Measurements from ENCODE around the gene DUS4L. TPM values are rescaled to one million over a fixed set of nuclear protein-coding genes. Genes with fewer than 3 reads are reported as not detected.

DUS4L gene
- total RNA-seq, 2 experiments from 2014 or later = 8.1 to 8.9 TPM

- H3K36me3 Mint-ChIP-seq (ENCODE audit: low read depth) = peaks cover 38% of the 10 kb centered on the region
- no peak overlapping the region for H3K4me3 Mint-ChIP-seq
- POLR2A ChIA-PET = interaction anchor here (0.9 to 1.6 kb wide), 4 partner anchors 19 to 160 kb away, joined by 4 to 5 read pairs (median 4); partner anchors contain the start of genes COG5 and DUS4L
- H3K4me1 Mint-ChIP-seq = peaks cover 34% of the 10 kb centered on the region
- no peaks in the 10 kb centered on the region for H3K9me3 Mint-ChIP-seq
- no peaks in the 10 kb centered on the region for H3K27me3 Mint-ChIP-seq
- DNase-seq = no peak
- CTCF ChIA-PET = interaction anchor here (1.0 to 2.1 kb wide), 2 partner anchors 75 to 78 kb away, joined by 3 to 8 read pairs; partner anchors contain the start of gene SLC26A4
- H3K27ac Mint-ChIP-seq = no peak overlapping the region
Observed at GRCh38 chr7:107582875-107583274, 19.1 kb downstream of the DUS4L start.

- Mint-ChIP-seq H3K4me3 (no peak overlapping the region), H3K4me1 (peaks cover 27% of the 10 kb centered on the region), H3K27me3 (no peaks in the 10 kb centered on the region), H3K27ac (no peak overlapping the region), H3K36me3 (ENCODE audit: low read depth) (peaks cover 42% of the 10 kb centered on the region), H3K9me3 (no peaks in the 10 kb centered on the region)
- ChIA-PET CTCF (no interaction called here), POLR2A (interaction anchor here (0.9 to 1.6 kb wide), 2 partner anchors 11 to 74 kb away, joined by 3 to 4 read pairs; no protein-coding TSS in a partner anchor)
- no peak for DNase-seq
Observed at GRCh38 chr7:107584716-107585115, 20.9 kb downstream of the DUS4L start.

GRCh38 chr7:107588529-107589130 is 24.9 kb downstream of the DUS4L start:
- CTCF ChIA-PET = no interaction called here
- no peaks in the 10 kb centered on the region for H3K27me3 Mint-ChIP-seq

GRCh38 chr7:107591421-107591820 is 27.6 kb downstream of the DUS4L start:
- Mint-ChIP-seq H3K27me3 (no peaks in the 10 kb centered on the region), H3K9me3 (no peaks in the 10 kb centered on the region), H3K36me3 (ENCODE audit: low read depth) (peaks cover 42% of the 10 kb centered on the region), H3K4me3 (no peak overlapping the region), H3K27ac (no peak overlapping the region), H3K4me1 (no peaks in the 10 kb centered on the region)
- POLR2A ChIA-PET = interaction anchor here (0.7 kb wide), 1 partner anchor 10 kb away, joined by 3 read pairs; no protein-coding TSS in a partner anchor
- CTCF ChIA-PET = no interaction called here
- no peak for DNase-seq

More at GRCh38 chr7:107588529-107589130, 24.9 kb downstream of the DUS4L start:
- Mint-ChIP-seq H3K9me3 (no peaks in the 10 kb centered on the region), H3K27ac (no peak overlapping the region), H3K4me3 (no peak overlapping the region), H3K36me3 (ENCODE audit: low read depth) (peaks cover 48% of the 10 kb centered on the region), H3K4me1 (peaks cover 8% of the 10 kb centered on the region)
- DNase-seq = no peak
- POLR2A ChIA-PET = no interaction called here

- Mint-ChIP-seq H3K4me3 (no peak overlapping the region), H3K27me3 (no peaks in the 10 kb centered on the region), H3K9me3 (no peaks in the 10 kb centered on the region), H3K36me3 (ENCODE audit: low read depth) (peaks cover 39% of the 10 kb centered on the region), H3K4me1 (no peaks in the 10 kb centered on the region), H3K27ac (no peak overlapping the region)
- DNase-seq = no peak
- POLR2A ChIA-PET = interaction anchor here (0.9 to 1.1 kb wide), 2 partner anchors 29 to 69 kb away, joined by 3 to 4 read pairs; partner anchors contain the start of genes COG5, DUS4L and SLC26A4
- CTCF ChIA-PET = no interaction called here
Observed at GRCh38 chr7:107592361-107593024, 28.7 kb downstream of the DUS4L start.

- Mint-ChIP-seq H3K4me1 (no peaks in the 10 kb centered on the region), H3K36me3 (ENCODE audit: low read depth) (peaks cover 39% of the 10 kb centered on the region), H3K27ac (no peak overlapping the region), H3K4me3 (no peak overlapping the region), H3K9me3 (no peaks in the 10 kb centered on the region), H3K27me3 (no peaks in the 10 kb centered on the region)
- ChIA-PET CTCF (interaction anchor here (1.1 kb wide), 1 partner anchor 68 kb away, joined by 3 read pairs; no protein-coding TSS in a partner anchor), POLR2A (interaction anchor here (0.9 to 1.1 kb wide), 2 partner anchors 29 to 68 kb away, joined by 3 to 4 read pairs; partner anchors contain the start of genes COG5, DUS4L and SLC26A4)
- DNase-seq = no peak
Observed at GRCh38 chr7:107593025-107593410, 29.2 kb downstream of the DUS4L start.

- ChIA-PET CTCF (no interaction called here), POLR2A (interaction anchor here (1.0 kb wide), 1 partner anchor 10 kb away, joined by 4 read pairs; no protein-coding TSS in a partner anchor)
- no peaks in the 10 kb centered on the region for H3K27me3 Mint-ChIP-seq
- H3K36me3 Mint-ChIP-seq (ENCODE audit: low read depth) = peaks cover 30% of the 10 kb centered on the region
- H3K4me1 Mint-ChIP-seq = no peaks in the 10 kb centered on the region
- no peak for DNase-seq
- no peaks in the 10 kb centered on the region for H3K9me3 Mint-ChIP-seq
- H3K4me3 Mint-ChIP-seq = no peak overlapping the region
- H3K27ac Mint-ChIP-seq = no peak overlapping the region
Observed at GRCh38 chr7:107594961-107595737, 31.4 kb downstream of the DUS4L start.

GRCh38 chr7:107596881-107597581 is 33.3 kb downstream of the DUS4L start:
- ChIA-PET POLR2A (interaction anchor here (1.8 kb wide), 1 partner anchor 33 kb away, joined by 4 read pairs; the partner anchor contains the start of genes COG5 and DUS4L), CTCF (no interaction called here)
- no peaks in the 10 kb centered on the region for H3K9me3 Mint-ChIP-seq
- DNase-seq = no peak
- H3K27ac Mint-ChIP-seq = no peak overlapping the region
- peaks cover 37% of the 10 kb centered on the region for H3K36me3 Mint-ChIP-seq (ENCODE audit: low read depth)
- no peaks in the 10 kb centered on the region for H3K4me1 Mint-ChIP-seq
- no peaks in the 10 kb centered on the region for H3K27me3 Mint-ChIP-seq
- no peak overlapping the region for H3K4me3 Mint-ChIP-seq

GRCh38 chr7:107597582-107597916 is 33.8 kb downstream of the DUS4L start:
- DNase-seq = no peak
- POLR2A ChIA-PET = interaction anchor here (1.8 kb wide), 1 partner anchor 34 kb away, joined by 4 read pairs; the partner anchor contains the start of genes COG5 and DUS4L
- Mint-ChIP-seq H3K4me1 (no peaks in the 10 kb centered on the region), H3K9me3 (no peaks in the 10 kb centered on the region), H3K27ac (no peak overlapping the region), H3K27me3 (no peaks in the 10 kb centered on the region), H3K4me3 (no peak overlapping the region), H3K36me3 (ENCODE audit: low read depth) (peaks cover 37% of the 10 kb centered on the region)
- CTCF ChIA-PET = no interaction called here

GRCh38 chr7:107597953-107598352 is 34.2 kb downstream of the DUS4L start:
- H3K9me3 Mint-ChIP-seq = no peaks in the 10 kb centered on the region

GRCh38 chr7:107599262-107599661 is 35.5 kb downstream of the DUS4L start:
- Mint-ChIP-seq H3K4me1 (no peaks in the 10 kb centered on the region), H3K4me3 (no peak overlapping the region), H3K36me3 (ENCODE audit: low read depth) (peaks cover 37% of the 10 kb centered on the region), H3K27me3 (no peaks in the 10 kb centered on the region), H3K27ac (no peak overlapping the region), H3K9me3 (no peaks in the 10 kb centered on the region)
- ChIA-PET POLR2A (interaction anchor here (1.6 kb wide), 1 partner anchor 19 kb away, joined by 4 read pairs; the partner anchor contains the start of gene BCAP29), CTCF (interaction anchor here (1.3 kb wide), 2 partner anchors 13 to 62 kb away, joined by 4 read pairs; partner anchors contain the start of gene SLC26A4)
- no peak for DNase-seq

More at GRCh38 chr7:107597953-107598352, 34.2 kb downstream of the DUS4L start:
- Mint-ChIP-seq H3K27ac (no peak overlapping the region), H3K4me3 (no peak overlapping the region), H3K36me3 (ENCODE audit: low read depth) (peaks cover 37% of the 10 kb centered on the region), H3K27me3 (no peaks in the 10 kb centered on the region), H3K4me1 (no peaks in the 10 kb centered on the region)
- DNase-seq = no peak
- ChIA-PET POLR2A (interaction anchor here (1.8 kb wide), 1 partner anchor 34 kb away, joined by 4 read pairs; the partner anchor contains the start of genes COG5 and DUS4L), CTCF (no interaction called here)

- H3K27me3 Mint-ChIP-seq = no peaks in the 10 kb centered on the region
- peaks cover 5% of the 10 kb centered on the region for H3K4me1 Mint-ChIP-seq
- H3K36me3 Mint-ChIP-seq (ENCODE audit: low read depth) = peaks cover 32% of the 10 kb centered on the region
- POLR2A ChIA-PET = interaction anchor here (1.6 kb wide), 1 partner anchor 21 kb away, joined by 4 read pairs; the partner anchor contains the start of gene BCAP29
- no peaks in the 10 kb centered on the region for H3K9me3 Mint-ChIP-seq
- no peak overlapping the region for H3K4me3 Mint-ChIP-seq
- CTCF ChIA-PET = no interaction called here
- no peak overlapping the region for H3K27ac Mint-ChIP-seq
- no peak for DNase-seq
Observed at GRCh38 chr7:107600816-107601215, 37.0 kb downstream of the DUS4L start.
